H4 (cell line): Measurements from ENCODE around the gene SEBOX. TPM values are rescaled to one million over a fixed set of nuclear protein-coding genes. Genes with fewer than 3 reads are reported as not detected.
"Not testable (repeated sequence)": the region's sequence is repeated elsewhere in the genome, so short reads cannot be mapped to it uniquely, and the experiment has no call there.

Experiments used
- DNase-seq: peaks from one replicate; pipeline ENCODE4 v3.0.0-alpha.2; 2015; ENCODE audit warnings: low spot score
- total RNA-seq: library from RNA; depleted of rRNA; stranded (reverse); fragments of >200 nt; shearing (Covaris generic); gene quantifications from 2 replicates; pipeline ENCODE4 v1.2.3, GENCODE V29; 2014

The SEBOX gene
- total RNA-seq, 1 experiment from 2014 or later = not detected

- DNase-seq = no peak
Observed at GRCh38 chr17:28340374-28340773, 24.6 kb downstream of the SEBOX start.

- DNase-seq = no peak
Observed at GRCh38 chr17:28339431-28339830, 25.6 kb downstream of the SEBOX start.

GRCh38 chr17:28338769-28339212 is 26.2 kb downstream of the SEBOX start:
- not testable (repeated sequence) for DNase-seq

- peak; percentile 71 for DNase-seq
Observed at GRCh38 chr17:28338056-28338768, 26.8 kb downstream of the SEBOX start.

GRCh38 chr17:28335959-28336871 is 28.8 kb downstream of the SEBOX start:
- peak; percentile 83 for DNase-seq

- DNase-seq = peak; percentile 99
Observed at GRCh38 chr17:28335201-28335958, 29.6 kb downstream of the SEBOX start, which contains the start of the genes IFT20 and TNFAIP1. IFT20 (minus strand) TSS chr17:28335472; CDS start chr17:28331985, 3,487 bp downstream. TNFAIP1 (plus strand) TSS chr17:28335761; CDS start chr17:28339522, 3,761 bp downstream.

GRCh38 chr17:28334666-28335200 is 30.3 kb downstream of the SEBOX start:
- DNase-seq = no peak

- no peak for DNase-seq
Observed at GRCh38 chr17:28334171-28334570, 30.8 kb downstream of the SEBOX start.

GRCh38 chr17:28333083-28333746 is 31.8 kb downstream of the SEBOX start:
- DNase-seq = no peak

- DNase-seq = no peak
Observed at GRCh38 chr17:28331891-28332420, 33.0 kb downstream of the SEBOX start.

- DNase-seq = no peak
Observed at GRCh38 chr17:28330671-28331070, 34.3 kb downstream of the SEBOX start.

GRCh38 chr17:28328325-28328724 is 36.7 kb downstream of the SEBOX start:
- no peak for DNase-seq

GRCh38 chr17:28327709-28328108 is 37.3 kb downstream of the SEBOX start:
- no peak for DNase-seq

- DNase-seq = no peak
Observed at GRCh38 chr17:28327031-28327607, 37.9 kb downstream of the SEBOX start.

GRCh38 chr17:28326114-28326513 is 38.9 kb downstream of the SEBOX start:
- DNase-seq = no peak

- no peak for DNase-seq
Observed at GRCh38 chr17:28325211-28325610, 39.8 kb downstream of the SEBOX start.

- DNase-seq = no peak
Observed at GRCh38 chr17:28324781-28325180, 40.2 kb downstream of the SEBOX start.

GRCh38 chr17:28324267-28324745 is 40.7 kb downstream of the SEBOX start:
- no peak for DNase-seq

GRCh38 chr17:28320215-28321061 is 44.6 kb downstream of the SEBOX start:
- no peak for DNase-seq
